NCI-H128 (cell line): ENCODE results near the gene DCC.

Experiments
- DNase-seq: peaks from one replicate; lab custom pipeline; 2025; ENCODE audit not compliant: unreplicated experiment; lab: John Stamatoyannopoulos, UW

The DCC gene

DNA sequence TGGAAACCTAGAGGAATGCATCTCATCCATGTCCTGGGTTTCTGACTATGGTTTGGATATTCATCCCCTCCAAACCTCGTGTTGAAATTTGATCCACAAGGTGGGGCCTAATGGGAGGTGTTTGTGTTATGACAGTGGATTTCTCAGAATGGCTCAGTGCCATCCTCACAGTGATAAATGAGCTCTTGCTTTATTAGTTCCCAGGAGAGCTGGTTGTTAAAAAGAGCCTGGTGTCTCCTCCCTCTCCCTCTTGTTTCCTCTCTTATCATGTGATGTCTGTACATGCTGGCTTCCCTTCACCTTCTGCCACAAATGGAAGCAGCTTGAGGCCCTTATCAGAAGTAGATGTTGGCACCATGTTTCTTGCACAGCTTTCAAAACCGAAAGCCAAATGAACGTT, 424.3 kb downstream of the DCC start:
- peak; percentile 23 for DNase-seq

DNA sequence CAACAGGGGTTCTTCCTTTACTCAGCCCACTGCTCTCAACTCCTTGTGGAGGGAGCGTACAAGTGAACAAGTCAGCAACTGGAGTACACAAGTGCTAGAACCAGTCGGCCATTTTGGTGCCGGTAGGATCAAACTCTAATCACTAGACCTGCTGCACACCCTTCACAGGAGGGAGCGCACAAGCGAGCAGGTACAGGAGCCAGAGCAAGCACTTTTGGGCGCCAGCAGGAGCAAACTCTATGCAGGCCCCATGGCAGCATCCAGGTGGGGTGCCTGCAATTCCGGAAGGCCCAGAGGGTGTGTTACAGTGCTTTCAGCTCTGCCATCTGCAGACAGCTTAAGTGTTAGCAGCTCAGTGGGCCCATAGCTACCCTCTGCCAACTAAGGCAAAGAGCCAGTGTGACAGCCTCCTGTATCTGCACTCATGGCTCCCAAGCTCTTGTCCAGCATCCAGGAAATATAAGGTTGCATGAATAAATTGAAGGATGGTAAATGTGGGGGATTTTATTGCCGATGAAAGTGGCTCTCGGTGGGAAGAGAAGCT, 426.1 kb downstream of the DCC start:
- no peak for DNase-seq

DNA sequence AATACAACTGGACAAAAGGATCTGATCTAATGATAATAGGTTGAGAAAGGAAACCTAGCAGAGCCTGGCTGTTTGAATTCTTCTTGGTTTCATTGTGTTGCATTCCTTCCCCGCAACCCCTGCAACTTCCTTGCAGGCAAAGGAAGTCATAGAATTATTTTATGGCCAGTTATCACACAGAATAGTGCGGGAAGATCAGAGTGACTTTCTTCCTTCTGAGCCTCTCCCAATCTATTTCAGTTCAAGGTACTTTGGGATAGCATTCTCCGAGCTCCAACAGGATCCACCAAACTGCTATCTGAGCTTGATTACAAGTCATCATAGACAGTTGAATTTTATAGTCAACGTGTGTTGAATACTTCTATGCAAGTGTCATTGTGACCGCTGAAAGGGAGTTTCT, 441.1 kb downstream of the DCC start:
- DNase-seq, result no peak

DNA sequence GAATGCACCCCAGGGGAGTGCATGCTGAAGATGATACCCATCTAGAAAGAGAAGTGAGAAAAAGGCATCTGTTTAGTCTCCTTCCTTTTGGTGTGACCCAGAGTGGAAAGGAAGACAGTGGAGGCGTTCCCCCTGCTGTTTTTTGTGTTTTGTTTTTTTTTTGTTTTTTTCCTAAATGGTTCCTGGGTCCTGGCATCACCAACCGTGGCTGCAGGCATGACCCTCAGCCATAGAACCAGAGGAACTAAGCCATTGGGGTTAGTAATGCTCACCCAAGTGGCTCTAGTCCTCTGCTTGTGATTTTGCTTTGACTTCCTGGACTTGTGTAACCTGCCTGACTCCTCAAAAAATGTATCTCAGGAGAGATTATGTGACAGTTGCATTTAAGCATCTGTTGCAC, 451.3 kb downstream of the DCC start:
- no peak for DNase-seq

DNA sequence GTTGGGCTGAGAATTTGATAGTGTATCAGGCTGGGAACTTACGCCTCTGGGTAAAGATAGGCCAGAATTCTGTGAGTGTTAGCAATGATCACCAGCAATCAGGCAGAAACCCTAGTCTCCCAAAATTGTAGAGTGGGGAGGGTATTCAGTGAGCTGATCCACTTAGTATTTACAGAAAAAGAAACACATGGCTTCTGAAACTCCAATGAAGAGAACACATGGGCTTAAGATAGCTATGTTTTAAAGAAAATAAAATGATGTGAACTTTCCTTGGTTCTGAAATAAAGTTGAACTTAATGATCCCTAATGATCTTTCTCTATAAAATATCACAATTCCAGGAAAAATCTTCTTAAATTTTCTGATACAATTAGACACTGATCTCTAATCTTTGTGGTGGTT, 472.8 kb downstream of the DCC start:
- no peak for DNase-seq

DNA sequence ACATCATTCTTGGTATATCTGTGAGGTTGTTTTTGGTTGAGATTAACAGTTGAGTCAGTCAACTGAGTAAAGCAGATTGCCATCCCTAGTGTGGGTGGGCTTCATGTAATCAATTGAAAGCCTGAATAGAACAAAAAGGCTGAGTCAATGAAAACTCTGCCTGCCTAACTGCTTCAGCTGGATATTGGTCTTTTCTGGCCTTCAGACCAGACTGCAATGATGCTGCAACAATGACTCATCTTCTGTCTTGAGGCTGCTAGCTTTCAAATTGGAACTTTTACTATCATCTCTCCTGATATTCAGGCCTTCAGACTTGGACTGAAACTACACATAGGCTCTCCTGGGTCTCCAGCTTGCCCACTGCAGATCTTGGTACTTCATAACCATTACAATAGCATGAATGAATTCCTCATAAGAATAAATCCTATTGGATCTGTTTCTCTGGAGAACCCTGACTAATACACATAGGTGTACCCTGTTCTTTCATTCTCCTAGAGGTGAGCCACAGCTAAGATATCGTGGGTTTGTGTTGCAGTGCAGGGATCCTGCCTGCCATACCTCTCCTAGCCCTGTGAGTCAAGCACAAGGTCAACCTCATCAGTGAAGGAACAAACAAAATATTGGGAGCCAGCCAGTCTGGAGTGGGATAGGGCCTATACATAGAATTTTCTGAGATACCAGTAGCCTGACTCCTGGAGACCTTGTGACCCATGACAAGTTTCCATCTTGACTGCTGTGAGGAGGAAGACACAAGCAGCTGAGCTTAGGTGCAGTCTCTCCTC, 473.8 kb downstream of the DCC start:
- DNase-seq, result no peak

DNA sequence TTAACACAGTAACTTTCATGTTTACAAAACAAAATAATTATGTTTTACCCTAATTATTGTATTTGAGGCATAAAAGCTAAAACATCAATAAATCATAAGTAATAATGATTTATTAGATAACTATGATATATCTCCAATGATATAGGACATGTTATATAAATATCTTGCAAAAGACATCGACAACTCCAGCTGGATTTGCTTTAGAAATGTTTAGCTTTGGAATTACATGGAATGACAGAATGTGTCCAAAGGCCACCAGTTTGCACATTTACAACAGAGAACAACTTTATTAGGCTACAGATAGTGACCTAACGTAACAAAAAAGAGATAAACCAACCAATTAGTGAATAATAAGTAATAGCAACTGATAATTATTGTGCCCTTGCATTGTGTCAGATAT, 475.7 kb downstream of the DCC start:
- no peak for DNase-seq

DNA sequence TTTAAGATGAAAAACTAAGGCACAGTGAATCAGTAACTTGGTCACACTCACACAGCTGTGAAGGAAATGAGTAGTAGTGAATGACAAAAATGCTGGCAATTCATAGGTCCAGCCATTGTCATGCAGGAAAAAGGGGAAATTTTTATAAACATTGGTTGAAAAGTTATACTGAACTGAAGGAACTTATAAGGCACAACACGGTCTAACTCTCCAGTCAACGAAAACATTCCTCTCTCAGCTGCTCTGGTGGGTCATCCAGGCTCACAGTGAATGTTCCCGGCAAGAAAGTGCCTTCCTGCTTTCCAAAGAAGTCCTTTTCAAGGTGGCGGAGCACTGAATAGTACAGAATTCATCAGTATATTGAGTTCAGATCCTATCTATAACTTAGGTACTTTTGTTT, 476.1 kb downstream of the DCC start:
- no peak for DNase-seq

DNA sequence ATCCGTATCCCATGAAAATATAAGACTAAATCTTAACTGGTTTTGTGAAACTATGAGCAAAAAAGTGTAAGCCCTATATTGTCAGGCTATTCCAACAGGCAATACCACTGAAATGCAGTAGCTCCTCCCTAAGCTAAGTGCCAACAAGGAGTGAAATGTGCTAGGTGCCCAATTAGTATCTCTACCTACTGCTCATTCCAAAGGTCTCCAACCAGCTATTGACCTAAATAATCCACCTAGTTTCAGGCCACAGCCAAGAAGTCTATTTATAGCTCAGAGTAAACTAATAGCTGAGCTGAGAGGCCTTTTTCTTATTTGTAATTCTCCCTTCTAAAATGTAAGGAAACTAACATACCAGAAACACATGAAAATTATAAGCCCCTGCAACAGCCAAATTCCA, 482.2 kb downstream of the DCC start:
- DNase-seq, result no peak

DNA sequence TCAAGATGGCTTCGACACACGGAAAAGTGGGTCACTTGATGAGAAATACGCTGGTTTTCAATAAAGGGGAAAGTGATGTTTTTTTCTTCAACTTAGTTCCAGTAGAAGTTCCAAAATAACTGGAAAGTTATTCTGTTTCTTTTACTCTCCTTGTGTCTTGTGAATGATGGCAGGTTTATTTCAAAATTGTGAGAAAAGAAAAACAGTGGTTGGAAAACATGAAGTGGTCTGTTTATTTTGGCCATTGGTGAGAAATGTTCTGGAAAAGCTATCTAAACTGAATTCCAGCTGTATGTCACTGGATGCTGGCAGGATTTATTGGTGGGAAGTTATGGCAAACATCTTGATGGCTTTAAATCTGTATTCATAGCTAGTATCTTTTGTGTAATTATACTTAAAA, 484.1 kb downstream of the DCC start:
- no peak for DNase-seq

DNA sequence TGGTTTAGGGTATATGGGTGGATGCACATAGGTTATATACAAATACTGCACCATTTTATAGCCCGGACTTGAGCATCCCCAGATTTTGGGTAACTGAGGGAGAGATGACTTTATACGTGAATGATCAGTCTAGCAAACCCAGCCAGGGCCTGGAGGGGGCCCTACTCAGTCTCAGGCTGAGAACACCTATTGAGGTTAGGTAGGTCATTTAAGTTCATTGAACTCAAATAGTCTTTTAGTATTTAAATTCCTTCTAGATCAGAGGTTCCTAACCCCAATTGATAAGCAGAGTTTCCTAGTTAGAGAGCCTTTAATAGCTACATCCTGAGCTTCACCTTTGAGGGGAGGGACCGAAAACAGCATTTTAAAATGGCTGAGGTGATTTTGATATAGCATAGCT, 487.0 kb downstream of the DCC start:
- DNase-seq, result no peak

DNA sequence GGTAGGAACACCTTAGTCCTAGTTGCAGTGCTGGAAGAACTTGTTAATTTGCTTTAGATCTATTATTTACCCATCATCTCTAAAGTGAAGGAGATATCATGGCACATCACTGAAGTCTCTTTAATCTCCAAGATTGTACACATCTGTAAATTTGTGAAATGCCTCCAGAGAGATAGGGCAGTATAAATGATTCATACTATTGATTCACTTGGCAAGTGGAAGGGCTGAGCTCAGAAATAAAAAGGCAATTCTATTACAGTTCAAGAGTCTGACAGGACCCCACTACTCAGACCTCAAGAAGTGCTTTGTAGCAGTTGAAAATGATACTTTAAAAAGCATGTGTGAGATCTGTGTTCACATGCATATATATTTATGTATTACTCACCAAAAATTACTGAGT, 489.3 kb downstream of the DCC start:
- DNase-seq, result no peak

DNA sequence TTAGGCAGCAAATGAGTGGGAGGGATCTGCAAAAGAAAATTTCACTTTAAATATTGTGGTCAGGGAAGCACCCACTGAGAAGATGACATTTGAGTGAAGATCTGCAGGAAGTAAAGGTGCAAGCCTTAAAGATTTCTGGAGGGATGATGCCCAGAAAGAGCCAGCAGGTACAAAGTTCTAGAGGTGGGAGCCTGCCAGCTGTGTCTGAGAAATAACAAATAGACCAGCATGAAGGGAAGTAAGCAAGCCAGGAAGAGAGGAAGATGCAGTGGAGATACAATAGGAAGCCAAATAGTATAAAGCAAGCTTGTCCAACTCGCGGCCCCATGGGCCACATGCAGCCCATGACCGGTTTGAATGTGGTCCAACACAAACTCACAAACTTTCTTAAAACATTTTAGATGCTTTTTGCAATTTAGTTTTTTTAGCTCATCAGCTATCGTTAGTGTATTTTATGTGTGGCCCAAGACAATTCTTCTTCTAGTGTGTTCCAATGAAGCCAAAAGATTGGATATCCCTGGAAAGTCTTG, 489.9 kb downstream of the DCC start:
- no peak for DNase-seq

DNA sequence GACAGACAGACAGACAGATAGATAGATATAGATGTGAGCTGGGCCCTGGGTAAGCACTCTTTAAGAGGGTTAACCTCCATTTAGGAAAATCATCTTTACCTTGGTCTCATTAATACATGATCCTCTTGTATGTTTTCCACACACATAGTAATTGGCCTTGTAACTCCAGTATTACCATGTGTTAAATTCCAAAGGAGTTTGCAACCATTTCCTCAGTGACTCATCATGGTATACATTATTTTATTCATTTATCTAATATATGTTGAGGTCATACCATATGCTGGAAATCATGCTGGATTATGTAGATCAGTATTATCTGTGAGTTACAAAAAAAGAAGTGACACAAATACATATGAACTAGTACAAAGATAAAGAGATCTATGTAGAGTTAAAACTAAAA, 504.3 kb downstream of the DCC start:
- no peak for DNase-seq

DNA sequence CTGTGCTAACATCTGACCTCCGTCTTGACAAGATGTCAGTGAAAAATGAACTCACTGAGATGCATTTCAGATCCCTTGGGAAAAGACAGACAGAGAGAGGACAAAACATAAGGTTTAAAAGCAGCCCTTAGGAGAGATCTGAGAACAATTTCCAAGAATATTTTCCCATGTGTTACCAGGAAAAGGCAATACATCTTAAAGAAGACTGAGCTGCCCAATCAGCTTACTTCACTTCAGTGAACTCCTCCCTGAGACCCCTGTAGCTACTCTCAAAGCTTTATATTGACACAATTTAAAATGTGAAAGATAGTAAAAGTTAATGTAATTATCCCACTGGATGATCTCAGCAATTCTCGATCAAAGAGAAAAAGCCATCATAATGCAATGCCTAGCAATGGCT, 505.0 kb downstream of the DCC start:
- no peak for DNase-seq

DNA sequence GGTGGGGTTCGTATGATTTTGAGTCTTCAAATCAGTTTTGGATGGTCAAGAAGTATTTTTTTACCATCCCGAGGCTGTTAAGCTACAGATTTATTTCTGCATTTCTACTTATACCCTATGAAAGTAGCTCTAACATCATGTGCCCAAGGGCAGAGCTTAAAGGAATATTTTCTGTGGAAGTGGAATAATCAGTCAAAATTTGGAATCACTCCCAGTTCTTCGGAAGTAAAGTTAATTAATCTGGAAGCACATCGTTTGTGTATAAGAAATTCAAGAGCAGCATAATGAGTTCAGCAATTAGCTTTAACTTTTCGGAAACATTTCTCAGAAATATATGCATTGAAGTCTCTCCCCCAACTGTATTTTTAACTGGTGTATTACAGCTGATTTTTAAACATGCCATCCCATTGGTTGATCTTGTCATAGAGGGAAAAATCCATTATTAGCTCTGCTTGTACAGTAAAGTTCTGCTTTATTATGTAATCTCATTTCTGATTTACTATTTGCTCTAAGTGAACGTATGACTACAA, 510.1 kb downstream of the DCC start:
- DNase-seq, result no peak

DNA sequence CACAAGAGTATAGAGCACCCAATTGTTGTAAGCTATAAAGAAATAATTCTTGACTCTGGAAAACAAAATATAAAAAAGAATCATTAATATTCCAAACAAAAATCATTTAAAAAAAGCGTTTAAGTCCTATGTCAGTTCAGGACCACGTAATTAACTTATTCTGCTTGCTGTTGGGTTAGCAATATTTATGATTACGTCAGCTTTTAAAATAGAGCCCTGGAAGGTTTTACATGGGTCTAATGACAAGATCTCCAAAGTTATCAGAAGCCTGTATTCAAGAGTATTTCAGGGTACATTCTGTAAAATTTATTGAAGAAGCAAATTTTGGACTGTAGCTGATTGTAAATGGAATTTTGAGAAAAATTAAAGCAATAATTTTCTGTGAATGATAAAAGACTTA, 521.6 kb downstream of the DCC start:
- DNase-seq, result no peak

DNA sequence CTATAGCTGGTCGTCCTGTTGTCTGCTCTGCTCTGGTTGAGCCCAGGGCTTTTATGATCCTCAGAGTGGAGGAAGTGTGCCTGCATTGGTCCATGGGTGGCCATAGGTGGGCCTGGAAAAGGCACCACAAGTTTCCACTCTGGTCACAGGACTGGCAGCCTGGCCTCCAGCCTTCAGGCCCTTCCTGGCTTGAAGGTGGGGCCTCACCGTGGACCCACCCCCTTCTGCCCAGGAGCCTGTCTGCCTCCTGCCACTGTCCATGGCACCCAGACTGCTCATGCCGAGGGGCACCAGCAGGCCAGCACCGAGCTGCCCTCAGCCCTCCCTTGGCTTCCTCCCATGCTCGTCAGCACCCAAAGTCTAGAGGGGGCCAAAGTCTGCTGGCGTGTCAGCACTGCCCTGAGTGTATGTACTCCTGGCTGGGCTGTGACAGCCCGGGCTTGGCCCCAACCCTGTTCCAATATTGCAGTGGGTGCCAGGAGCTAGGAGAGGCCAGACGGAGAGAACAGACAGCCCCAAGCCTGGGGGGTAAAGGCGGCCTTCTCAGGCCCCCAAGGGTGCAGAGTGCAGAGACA, 529.4 kb downstream of the DCC start:
- no peak for DNase-seq

DNA sequence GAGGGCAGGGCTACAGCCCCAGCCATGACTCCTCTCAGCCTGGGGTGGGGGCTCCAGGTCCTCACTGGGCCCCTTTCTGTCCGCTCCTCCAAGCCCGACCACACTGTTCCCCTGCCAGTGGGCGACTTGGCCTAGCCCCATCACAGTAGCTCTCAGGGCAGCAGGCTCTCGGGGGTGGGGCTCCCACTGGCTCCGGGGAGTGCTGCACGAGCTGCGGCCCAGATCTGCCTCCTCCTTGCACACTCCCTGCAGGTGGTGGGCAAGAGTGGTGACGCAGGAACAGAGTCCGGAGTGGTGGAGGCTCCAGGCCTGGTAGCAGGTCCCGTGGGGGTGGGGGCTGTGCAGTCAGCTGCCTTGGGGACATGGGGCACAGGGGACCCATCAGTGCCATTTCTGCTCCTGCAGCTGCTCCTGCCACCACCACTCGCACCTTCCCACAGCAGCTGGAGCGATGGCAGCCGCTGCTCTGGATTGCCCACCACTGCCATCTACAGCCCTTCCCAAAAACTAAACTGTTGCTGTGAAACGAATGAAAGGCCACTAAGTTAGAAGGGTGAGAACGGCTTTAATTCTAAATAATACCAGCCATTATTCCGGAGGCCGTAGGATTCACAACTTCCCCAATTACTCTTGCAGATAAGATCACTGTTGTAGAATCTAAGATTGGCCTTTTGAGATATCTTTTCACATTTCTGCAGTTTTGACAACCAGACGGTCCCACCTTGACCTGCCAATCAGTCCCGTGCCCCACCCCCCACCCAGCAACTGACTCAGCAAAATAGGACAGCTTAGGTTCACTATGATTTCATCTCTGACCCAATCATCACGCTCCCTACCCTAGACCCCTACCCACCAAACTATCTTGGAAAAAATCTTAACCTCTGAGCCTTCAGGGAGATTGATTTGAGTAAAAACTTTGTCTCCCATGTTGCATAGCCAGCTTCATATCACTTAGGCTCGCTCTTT, 530.2 kb downstream of the DCC start:
- peak; percentile 15 for DNase-seq

DNA sequence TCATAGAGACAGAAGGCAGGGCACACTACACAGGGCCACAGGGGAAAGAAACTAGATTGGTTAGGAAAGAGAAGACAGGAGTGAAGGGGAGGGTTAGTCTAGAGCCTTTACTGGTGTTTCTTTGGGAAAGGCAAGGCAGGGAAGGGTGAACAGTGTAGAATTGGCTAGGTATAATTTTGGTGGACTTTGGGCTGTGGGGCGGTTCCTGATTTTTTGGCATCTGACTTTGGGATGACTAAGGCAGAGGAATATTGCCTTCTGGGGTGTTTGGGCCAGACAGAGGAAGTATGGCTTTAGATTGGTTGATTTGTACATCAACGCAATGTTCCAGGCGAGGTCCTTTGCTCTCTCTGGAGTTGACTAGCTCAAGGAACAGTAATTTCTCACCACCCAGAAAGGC, 534.8 kb downstream of the DCC start:
- no peak for DNase-seq

DNA sequence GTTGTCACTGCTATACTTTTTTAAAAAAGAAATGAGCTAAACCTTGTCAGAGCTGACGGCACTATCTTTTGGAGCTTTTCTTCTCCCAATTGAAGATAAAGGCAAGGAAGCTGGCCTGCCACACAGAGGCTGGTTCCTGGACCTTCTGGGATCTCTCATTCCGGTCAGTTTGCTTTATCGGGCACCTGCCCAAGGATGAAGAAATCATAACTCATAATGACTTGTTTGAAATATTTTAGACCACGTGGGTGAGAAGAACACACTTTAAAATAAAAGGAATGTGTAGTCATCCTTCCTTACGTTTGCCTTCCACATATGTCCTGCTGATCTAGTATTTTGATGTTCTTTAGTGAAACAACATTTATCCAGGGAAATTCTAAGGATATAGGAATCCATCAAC, 535.7 kb downstream of the DCC start:
- no peak for DNase-seq
